Measurements from ENCODE around the gene PIAS4.

Gene PIAS4

GRCh38 chr19:4023600-4024398 is 16.3 kb downstream of the PIAS4 start:
- no peak for DNase-seq

DNA sequence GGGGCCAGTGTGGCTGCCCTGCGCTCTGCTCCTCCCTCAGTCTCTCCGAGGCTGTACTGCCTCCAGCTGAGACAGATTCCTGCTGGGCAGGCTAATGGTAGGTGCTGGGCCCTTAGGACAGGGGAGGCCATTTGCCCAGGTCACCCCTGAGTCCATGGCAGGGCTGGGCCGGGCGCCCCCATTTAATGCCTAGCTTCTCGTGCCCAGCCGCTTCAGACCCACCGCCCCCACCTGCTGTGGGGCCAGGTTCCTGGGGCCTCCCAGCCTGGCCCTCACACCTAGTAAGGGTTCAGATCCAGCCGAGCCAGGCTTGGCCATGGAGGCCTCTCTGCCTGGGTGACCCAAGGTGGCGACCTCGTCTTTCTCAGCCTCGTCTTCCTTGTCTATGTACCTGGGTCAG is 17.8 kb downstream of the PIAS4 start:
- DNase-seq: no peak

- DNase-seq: no peak
Observed at GRCh38 chr19:4027146-4027545, 19.6 kb downstream of the PIAS4 start.

GRCh38 chr19:4028334-4029246 is 21.1 kb downstream of the PIAS4 start:
- no peak for DNase-seq

- DNase-seq: no peak
Observed at GRCh38 chr19:4029247-4029614, 21.7 kb downstream of the PIAS4 start.

DNA sequence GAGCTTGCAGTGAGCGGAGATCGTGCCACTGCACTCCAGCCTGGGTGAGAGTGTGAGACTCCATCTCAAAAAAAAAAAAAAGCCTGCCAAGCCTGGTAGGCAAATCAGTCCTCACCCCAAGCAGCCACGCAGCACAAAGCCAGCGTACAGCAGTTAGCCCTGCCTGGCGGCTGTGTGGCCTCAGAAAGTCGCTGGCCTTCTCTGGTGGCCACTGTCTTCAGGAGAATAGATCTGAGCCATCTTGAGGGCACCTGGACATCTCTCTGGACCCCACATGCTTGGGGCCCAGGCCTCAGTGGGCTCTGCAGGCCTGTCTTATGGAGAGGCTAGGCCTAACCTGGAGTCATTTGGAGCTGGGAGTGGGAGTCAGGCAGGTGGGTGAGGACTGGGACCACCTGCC is 23.0 kb downstream of the PIAS4 start:
- no peak for DNase-seq

GRCh38 chr19:4030981-4031380 is 23.4 kb downstream of the PIAS4 start:
- no peak for DNase-seq

DNA sequence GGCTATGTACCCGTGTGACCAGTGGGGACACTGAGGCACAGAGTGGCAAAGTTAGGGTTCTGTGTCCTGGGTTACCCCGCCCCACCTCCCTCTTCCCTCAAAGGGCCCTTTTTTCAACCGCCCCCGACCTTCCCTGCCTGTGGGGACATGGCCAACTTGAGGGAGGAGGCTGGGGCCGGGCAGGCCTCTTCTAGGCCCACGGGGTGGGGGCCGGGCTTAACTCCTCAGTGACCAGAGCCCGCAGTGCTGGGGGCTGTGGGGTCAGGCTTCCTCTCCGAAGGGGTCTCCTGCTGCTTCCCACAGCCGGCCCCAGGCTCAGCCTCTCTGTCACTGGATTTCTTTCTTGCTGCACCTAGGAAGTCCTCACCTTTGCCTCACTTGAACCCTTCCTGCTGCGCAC is 23.9 kb downstream of the PIAS4 start:
- no peak for DNase-seq

GRCh38 chr19:4032436-4032835 is 24.9 kb downstream of the PIAS4 start:
- no peak for DNase-seq

GRCh38 chr19:4033028-4033956 is 25.8 kb downstream of the PIAS4 start:
- DNase-seq: no peak

- DNase-seq: no peak
Observed at GRCh38 chr19:4034048-4035017, 26.8 kb downstream of the PIAS4 start.

DNA sequence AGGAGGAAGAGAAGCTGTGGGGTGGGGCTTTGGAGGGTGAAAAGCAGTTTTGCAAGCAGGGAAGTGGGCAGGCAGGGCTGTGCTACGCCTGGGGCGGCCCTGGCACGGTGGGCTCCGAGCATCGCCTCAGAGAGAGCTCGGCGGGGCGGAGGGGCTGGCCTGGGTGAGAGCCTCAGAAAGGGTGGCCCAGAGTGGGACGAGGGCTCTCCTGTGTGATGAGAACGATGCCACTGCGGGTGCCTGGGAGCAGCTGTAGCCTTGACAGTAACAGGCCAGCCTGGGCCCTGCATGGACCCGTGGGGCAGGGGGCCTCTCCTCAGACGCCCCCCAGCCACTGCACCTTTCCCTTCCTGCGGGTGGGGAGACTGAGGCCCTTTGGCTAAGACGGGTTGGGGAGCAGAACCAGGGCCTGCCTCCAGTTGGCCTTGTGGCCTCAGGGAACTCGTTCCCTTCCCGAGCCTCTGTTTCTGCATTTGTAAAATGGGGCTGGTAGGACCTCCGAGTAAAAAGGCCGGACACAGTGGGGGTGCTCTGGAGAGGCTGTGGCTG is 27.6 kb downstream of the PIAS4 start:
- DNase-seq: no peak

DNA sequence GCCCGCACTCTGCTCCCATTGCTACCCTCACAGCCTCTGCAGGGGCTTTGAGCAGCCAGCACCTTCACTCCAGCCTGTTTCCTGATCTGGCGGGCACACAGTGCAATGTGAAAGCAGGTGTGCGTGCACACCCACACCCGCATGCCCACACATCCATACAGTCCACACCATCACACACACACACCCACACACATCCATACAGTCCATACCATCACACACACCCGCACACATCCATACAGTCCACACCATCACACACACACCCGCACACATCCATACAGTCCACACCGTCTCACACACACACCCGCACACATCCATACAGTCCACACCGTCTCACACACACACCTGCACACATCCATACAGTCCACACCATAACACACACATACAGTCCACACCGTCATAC is 28.0 kb downstream of the PIAS4 start:
- DNase-seq: no peak

DNA sequence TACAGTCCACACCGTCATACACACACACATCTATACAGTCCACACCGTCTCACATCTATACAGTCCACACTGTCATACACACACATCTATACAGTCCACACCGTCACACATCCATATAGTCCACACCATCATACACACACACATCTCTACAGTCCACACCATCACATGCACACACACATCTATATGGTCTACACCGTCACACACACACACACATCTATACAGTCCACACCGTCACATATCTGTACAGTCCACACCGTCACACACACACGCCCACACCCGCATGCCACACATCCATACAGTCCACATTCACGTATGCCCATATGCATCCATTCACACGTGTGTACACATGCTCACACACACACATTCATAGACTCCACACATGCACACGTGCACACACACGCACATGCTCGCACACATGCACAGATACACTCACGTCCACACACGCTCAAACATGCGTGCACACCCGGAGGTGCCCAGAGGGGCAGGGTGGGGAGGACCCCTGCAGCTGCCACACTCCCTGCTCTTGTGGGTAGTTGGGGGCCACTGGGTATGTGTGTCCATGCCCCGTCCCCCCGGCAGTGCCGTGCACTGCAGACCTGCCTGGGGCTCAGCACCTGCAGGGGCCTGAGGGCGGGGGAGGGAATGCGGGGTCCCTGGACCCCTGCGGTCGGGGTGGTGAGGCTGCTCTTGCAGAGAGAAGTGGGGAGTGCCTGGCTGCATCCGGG is 29.2 kb downstream of the PIAS4 start:
- DNase-seq: no peak

DNA sequence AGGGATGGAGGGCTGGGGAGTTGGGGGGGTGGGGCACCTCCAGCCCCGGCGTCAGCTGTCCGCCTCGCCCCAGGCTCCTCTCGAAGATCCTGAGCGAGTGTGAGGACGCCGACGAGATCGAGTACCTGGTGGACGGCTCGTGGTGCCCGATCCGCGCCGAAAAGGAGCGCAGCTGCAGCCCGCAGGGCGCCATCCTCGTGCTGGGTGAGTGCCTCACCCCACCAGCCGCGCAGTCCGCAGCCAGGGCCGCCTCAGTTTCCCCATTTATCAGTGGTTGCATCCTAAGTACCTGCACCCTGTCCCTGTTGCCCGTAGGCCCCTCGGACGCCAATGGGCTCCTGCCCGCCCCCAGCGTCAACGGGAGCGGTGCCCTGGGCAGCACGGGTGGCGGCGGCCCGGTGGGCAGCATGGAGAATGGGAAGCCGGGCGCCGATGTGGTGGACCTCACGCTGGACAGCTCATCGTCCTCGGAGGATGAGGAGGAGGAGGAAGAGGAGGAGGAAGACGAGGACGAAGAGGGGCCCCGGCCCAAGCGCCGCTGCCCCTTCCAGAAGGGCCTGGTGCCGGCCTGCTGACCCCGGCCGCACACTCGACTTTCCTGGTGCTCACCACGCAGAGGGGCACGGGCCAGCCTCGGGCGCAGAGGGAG is 29.9 kb downstream of the PIAS4 start:
- no peak for DNase-seq

DNA sequence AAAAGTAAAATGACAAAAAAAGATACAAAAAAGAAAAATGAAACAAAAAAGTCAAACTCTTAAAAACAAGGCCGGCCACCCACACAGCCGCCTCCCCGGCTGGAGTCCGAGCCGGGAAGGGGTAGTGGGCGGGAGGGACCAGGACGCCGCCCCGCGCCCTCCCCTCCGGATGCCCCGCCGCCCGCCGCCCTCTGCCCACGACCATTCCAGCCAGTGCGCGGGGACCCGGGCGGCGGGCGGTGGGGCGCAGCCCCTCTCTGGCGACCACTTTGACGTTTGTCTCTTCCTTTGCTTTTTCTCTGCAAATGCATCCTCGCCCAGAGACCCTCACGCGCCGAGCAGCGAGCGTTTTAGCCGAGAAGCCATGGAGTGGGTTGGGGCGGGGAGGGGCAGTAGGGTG is 30.5 kb downstream of the PIAS4 start:
- DNase-seq: no peak

- no peak for DNase-seq
Observed at GRCh38 chr19:4038661-4039423, 31.3 kb downstream of the PIAS4 start.

GRCh38 chr19:4042064-4042730 is 34.7 kb downstream of the PIAS4 start:
- no peak for DNase-seq

- DNase-seq: no peak
Observed at GRCh38 chr19:4042731-4043082, 35.2 kb downstream of the PIAS4 start.

Data from activated naive CD4-positive, alpha-beta T cell treated with anti-CD3 and anti-CD28 coated beads, Interleukin-2, amount 50 U/mL, for 16 hours (primary cell).